Activated T-helper 1 cell treated with anti-CD3 and anti-CD28 coated beads, Interleukin-2, amount 50 U/mL, for 16 hours (primary cell): Measurements from ENCODE around the gene KLKB1.
"Not testable (repeated sequence)": the region's sequence is repeated elsewhere in the genome, so short reads cannot be mapped to it uniquely, and the experiment has no call there.

Experiments
- DNase-seq, 2 donors: peaks; one replicate each; pipeline ENCODE4 v3.0.0-alpha.2; 2020; ENCODE audit warnings: low read depth in 1 of 2, low spot score in 1 of 2

The KLKB1 gene

DNA sequence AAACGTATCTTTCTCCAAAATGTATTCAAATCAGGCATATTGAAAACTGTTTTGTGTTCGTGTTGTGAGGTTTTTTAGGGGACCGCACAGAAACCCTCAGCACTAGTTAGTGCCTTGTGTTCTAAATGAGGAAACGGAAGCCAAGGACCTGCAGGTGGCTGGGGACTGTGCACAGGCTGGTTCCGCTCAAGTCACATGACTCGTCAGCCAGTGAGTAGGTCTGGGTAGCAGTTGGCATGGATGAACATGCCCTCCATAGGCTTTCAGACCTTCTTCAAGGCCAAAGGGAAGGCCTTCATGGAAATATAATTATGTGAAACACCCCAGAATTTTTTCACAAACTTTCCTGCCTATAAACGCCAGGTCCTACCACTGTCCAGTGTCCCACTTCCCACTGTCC is 37.4 kb downstream of the KLKB1 start:
- no peak for DNase-seq

DNA sequence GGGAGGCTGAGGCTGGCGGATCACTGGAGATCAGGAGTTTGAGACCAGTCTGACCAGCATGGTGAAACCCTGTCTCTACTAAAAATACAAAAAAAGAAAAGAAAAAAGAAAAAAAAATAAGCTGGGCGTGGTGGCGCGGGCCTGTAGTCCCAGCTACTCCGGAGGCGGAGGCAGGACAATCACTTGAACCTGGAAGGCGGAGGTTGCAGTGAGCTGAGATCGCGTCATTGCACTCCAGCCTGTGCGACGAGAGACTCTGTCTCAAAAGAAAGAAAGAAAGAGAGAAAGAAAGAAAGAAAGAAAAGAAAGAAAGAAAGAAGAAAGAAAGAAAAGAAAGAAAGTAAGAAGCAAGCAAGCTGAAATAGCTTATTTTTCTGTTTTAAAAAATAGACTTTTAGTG is 37.9 kb downstream of the KLKB1 start:
- not testable (repeated sequence) for DNase-seq

DNA sequence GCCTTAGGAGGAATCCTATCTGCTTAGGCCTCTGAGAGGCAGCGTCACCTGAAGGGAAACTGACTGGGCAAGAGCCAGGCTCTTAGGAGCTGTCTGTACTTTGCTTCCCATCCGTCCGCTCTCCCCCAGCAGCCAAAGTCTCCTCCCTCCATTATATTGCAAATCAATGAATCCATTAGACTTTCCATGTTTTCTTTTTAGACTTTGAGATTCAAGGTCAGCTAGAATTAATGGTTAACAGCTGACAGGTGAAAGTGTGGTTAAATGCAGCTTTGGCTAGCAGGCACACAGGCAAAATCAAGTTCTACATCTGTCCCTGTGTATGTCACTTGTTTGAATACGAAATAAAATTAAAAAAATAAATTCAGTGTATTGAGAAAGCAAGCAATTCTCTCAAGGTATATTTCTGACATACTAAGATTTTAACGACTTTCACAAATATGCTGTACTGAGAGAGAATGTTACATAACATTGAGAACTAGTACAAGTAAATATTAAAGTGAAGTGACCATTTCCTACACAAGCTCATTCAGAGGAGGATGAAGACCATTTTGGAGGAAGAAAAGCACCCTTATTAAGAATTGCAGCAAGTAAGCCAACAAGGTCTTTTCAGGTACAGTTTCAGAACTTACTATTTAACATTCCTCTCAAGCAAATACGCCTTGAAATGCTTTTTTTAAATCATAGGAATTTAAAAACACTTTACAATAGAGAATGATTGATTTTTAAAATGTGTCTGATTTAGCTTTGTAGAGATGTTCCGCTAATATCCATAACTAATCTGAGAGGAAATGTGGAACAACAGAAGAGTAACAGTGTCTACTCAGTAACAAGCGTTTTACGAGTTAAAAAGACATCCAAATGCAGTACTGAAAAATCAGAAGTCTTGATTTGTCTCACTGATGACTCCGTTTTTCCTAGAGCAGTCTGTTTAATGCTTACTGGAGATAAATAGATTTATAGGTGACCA is 38.7 kb downstream of the KLKB1 start, which contains the start of gene F11:
Gene F11, plus strand, starts transcription at position 507 of the 970 bp plus-strand sequence. CDS start 948 bp downstream, outside the sequence.
- no peak for DNase-seq

DNA sequence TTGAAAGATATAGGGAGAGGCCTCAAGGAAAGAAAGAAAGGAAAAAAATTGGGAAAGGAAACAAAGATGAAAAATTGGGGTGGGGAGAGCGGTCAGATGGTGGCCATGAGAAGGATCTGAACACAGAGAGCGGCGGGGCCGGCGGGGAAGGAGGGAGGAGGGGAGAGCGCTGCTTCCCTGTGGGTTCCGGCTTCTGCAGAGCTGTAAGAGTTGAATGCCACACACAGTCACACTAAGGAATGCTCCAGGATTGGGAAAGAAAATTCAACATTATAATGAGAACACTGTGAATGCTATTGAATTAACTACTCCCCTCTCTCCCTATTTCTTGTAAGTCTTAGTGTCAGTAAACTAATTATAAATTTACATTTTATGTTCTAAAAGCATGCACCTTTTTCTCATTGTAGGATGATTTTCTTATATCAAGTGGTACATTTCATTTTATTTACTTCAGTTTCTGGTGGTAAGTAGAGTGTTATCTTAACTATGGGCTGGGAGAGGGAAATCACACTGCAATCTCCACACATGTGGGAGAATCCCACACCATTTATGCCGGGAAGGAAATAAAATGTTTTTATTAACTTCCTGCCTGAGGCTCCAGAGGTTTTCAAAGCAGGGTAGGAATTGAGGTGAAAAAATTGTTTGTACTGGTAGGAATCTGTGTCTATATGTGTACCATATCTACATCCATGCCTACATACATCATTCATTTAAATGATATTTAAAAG is 39.6 kb downstream of the KLKB1 start:
- no peak for DNase-seq

DNA sequence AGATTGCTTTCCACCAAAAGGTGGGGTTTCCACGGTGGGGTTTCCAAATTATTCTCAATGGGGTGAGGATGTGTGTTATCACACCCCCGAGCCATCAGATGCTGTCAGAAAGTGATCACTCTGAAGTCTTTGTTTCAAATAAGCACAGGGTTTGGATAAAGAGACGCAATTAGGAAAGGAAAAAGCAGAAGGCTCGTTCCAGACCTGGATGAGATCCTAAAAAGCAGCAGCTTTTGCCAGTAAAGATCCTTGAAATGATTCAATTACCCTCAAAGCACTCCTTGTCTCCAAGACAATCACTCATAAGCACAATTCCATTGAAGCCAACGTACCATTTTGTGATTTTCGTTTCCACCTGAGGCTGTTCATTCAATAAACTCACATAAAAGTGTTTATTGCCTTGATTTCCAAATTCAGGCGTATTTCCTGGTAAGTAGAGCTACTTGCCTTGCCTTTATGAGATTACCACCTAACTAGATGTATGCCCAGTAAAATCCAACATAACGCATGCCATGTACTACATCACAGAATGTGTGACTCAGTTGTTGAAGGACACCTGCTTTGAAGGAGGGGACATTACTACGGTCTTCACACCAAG is 43.9 kb downstream of the KLKB1 start:
- no peak for DNase-seq

DNA sequence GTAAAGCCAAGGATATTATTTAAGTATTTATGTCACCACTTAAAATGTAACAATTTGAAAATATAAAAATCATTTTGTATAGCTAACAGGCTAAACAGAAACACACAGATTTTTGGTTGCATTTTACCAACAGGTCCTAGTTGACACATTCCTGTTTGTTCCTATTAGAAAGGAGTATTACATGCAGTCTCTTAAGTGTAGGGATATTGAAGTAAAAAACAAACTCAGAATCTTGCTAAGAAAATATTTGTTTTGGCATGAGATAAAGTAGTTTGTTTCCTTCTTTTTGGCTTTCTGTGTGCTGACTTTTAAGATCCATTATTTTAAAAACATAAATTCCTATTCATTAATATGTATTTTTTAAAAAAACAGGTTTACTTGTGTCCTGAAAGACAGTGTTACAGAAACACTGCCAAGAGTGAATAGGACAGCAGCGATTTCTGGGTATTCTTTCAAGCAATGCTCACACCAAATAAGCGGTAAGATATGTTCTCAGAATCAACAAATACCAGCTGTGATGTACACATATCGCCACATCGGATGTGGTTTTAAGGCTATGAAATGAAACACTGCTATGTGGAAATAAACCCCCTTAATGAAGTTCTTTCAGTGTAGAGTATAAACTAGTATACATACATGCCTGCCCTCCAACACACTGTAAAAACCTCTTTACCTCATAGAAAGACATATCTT is 45.5 kb downstream of the KLKB1 start:
- DNase-seq = no peak

DNA sequence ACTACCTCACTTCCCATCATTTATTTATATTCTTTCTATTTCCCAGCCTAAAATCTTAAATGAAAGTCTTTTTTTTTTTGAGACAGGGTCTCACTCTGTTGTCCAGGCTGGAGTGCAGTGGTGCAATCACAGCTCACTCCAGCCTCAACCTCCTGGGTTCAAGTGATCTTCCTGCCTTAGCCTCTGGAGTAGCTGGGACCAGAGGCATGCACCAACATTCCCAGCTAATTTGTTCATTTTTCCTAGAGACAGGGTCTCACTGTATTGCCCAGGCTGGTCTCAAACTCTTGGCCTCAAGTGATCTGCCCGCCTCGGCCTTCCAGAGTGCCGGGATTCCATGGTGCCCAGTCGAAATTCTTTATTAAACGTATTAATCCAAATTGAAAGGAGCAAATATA is 46.1 kb downstream of the KLKB1 start:
- not testable (repeated sequence) for DNase-seq

DNA sequence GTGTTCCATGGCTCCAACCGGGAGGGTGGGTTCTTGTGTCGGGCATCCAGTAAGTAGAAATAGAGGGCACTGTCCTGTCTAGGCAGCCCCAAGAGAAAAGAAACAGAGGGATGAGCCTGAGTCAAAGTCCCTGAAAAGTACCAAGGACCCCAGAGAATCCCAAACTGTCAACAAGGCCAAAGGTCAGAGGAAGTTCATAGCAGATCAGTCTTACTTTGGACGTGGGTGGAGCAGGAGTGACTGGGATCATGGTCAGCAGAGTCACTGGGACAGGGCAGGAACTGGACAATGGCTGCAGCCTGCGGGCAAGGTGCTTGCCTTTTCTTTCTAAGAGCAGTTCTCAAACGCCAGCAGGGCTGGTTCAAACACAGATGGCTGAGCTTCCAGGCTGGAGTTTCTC is 56.0 kb downstream of the KLKB1 start:
- no peak for DNase-seq

DNA sequence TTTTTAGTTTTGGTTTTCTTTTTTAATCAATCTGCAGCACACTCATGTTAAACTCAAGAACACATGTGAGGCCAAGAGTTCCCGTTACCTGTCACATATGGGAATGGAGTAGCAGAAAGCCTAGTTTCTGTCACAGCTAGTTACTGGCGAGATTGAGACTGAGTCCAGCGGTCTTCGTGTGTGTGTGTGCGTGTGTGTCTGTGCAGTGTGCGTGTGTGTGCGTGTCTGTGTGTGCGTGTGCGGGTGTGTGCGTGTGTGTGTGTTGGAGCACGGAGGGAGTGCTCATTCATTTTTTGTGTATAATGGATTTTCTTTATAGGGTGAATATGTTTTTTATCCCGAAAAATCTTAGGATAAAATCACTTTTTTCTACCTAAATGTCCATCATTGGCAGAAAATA is 57.8 kb downstream of the KLKB1 start:
- no peak for DNase-seq

DNA sequence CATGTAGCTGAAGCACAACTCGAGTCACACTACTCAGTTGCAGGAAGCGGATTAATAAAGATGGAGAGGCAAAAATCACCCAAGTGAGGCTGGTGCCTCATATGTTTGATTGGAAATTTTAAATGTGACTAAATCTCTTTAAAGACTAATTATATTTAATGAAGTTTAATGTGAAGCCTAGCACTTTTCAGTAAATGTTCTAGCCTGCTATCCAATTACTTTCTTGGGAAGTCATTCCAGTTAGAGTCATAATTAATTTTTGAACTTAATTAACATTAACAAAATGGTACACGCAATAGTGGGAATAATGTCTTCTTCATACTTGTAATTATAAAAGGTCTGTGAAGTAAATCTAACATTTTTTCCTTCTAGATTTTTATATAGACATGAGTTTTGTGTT is 59.3 kb downstream of the KLKB1 start:
- no peak for DNase-seq

DNA sequence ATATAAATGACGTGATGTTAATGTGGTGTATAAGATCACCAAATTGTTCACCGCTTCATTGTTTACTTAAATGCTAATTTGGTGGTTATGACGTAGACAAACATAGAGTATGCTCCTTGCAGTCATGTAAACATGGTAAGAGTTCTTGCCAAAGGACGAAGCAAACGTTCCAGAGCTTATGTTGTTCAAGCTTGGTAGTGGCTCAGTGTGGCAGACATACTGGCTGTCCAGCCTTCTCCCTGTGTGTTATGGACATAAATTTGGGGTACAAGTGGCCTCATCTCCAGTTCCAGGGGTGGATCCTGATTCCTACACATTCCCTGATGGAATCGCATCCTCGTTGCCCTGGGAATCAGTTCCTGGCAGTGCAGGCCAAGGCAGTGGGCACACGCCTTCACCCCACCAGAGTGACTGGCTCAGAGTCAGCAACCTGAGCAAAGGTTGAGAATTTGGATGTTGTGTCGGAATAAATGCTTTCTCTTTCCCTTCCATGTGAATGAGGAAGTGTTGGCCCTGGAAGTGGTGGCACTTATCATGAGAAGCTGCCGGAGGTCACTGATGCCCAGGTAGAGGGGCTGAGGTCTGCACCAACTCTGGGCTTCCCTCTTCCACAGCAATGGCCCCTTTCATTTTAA is 64.1 kb downstream of the KLKB1 start:
- no peak for DNase-seq

DNA sequence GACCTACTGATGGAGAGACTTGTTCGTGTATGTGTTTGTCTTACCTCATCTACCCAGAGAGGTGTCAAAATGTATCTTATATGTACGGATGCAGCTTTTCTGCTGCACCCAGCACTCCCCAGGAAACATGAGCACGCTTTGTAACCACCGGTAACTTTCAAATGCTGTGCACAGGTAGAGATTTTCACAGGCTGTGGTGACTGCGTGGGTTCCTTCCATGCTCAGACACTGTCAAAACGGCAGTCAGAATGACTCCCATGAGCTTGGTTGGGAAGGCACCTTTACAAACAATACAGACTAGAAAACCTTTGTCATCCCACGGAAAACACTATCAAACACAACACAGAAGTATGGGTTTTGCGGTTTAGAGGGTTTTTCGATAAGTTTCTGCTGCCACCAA is 66.9 kb downstream of the KLKB1 start:
- DNase-seq = no peak

DNA sequence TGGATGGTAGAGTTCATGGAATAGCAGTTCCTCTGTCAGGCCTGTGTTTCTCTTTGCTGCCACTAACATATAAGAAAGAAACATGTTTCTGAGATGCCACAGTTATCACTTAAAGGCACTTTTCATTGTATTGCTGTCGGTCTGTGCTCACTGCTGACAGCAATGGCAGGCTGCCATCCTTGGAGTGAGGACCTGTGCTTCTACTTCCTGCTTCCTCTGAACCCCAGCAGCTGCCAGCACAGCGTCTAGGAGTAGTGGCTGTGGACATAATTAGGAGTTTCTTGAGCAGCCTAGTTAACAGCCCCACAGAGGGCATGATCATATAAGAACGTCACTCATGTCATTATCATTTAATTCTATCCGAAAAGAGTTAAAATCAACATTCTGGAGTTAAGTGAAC is 69.2 kb downstream of the KLKB1 start:
- DNase-seq = no peak

DNA sequence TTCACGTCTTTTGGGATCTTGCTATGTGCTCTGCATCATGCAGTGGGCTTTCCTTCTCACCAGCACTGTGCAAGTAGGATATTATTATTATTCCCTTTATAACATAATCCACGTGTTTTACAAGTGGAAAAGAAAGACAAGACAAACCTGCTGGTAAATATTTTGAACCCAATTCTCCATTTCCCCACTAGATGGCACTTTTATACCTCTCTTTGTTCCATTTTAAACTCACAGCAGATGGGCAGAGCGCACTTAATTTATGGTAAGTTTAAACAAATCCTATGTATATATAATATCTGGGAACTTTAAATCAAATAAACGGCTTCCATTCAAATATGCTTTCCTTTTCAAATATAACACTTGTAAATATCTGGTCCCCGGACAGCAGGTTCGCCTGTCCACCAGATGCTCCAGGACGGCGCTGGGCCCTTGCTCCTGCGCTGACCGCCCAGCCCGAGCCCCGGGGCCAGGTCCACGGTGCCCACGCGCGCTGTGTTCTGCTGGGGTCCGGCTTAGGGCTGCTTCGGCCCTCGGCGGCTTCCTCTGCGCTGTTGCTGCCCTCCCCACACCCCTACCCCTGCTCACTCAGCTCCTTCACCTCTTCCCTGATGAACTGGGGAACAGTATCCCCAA is 69.8 kb downstream of the KLKB1 start:
- no peak for DNase-seq

DNA sequence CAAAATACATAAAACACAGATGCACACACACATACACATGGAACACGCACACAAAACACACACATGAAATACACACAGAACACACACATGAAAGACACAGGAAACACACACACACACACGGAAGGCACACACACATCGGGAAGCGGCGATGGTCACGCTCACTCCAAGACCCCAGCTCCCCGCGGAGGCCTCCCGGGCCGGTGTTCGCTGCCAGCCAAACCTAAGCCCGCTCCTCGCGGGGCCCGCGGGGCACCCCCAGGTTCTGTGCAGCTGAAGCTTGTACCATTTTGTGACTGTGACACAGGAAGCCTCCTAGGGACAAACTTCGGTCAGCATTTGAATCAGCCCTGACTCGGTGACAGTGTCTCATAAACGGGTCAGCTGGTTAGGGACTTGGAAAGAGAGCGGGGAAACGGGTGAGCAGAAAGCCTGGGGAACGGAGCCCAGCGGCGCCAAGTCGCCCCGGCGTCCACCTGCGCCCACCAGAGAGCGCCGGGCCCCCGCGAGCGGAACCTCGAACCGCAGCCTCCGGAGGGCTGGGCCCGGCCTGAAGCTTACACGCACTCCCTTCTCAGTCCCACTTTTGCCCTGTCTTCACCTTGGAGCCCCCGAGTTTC is 70.8 kb downstream of the KLKB1 start:
- no peak for DNase-seq

DNA sequence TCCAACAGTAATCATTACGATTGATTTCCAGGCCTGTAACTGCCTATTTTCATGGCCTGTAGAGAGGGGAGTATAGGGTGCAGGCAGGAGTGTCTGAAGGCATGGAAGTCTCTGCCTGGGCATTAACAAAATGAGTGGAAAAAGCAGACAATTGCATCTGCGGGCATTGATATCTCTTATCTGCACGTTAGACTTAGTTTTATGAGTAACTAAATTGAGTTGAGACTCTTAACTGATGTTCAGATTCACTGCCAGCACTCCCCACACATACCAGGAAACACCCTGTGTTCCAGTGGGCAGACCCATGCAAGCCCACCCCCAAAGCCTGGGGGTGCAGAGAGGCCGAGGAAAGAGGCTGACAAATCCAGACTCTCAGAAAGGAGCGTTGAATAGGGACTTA is 72.0 kb downstream of the KLKB1 start:
- DNase-seq = no peak

DNA sequence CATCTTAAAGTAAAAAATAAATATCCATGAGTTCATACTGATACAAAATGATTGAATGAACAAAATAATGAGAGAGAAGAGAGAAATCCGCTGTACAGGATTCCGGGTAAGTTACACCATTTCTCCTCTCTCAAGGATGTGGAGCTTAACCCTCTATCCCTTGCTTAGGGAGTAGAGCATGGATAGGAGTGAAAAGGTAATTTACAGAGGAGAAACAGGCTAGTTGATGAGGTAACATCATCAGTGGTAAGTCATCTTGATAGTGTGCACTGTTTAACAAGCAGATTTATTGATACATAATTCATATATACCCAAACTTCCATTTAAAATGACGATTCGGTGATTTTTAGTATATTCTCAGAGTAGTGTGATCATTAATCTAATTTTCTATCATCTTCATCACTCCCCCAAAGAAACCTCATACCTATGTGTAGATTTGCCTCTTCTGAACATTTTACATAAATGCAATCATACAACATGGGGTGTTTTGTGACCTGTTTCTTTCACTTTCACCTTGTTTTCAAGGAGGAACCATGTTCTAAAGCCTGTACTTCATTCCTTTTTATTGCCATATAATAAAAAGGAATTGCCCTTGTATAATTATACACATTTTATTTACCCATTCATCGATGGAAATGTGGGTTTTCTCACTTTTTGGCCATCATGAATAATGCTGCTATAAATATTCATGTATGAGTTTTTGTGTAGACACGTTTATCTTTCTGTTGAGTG is 73.5 kb downstream of the KLKB1 start:
- no peak for DNase-seq

DNA sequence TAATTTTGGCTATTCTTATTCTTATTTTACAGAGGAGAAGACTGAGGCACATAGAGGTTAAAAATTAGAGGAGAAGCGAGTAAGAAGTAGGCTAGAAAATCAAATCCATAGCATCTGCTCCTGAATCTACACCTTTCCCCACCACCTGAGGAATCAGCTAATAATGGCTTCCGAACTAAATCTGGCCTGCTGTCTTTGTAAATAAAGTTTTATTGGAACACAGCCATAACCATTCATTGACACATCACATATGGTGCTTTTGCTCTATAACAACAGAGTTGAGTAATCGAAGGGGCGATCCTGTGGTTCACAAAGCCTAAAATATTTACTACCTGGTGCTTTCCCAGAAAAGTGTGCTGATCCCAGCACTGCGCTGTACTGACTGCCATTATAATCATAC is 76.9 kb downstream of the KLKB1 start:
- no peak for DNase-seq

DNA sequence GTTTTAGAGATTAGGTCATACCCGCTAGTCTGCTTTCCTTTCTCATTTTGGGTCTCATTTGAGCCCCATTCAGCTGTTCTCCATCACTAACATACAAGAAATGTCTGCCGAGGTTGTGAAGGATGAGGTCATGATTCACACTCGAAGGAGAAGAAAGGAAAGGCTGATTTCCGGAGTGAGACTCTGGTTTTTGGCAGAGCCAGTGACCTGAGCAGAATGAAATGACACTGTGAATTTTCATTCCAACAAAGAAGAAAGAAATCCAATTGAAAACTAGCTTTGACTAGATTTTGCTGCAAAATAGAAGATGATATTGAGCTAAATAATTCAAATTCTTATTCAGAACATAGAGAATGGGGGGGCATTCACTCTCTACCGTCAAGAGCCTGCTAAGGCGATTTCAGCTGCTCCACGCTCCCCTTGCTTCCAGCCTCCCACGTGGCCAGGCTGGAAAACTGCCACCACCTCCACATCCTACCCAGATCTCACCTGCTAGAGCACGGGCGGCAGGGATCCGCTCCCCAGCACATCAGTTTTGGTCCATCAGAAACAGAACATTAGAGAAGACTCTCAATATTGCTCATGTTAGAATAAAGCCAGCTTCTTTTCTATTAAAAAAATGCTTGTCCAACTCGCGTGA is 77.7 kb downstream of the KLKB1 start:
- DNase-seq = no peak
